Measurements from ENCODE around the gene GNAZ.
"Not testable (repeated sequence)": the region's sequence is repeated elsewhere in the genome, so short reads cannot be mapped to it uniquely, and the experiment has no call there.

GNAZ gene

DNA sequence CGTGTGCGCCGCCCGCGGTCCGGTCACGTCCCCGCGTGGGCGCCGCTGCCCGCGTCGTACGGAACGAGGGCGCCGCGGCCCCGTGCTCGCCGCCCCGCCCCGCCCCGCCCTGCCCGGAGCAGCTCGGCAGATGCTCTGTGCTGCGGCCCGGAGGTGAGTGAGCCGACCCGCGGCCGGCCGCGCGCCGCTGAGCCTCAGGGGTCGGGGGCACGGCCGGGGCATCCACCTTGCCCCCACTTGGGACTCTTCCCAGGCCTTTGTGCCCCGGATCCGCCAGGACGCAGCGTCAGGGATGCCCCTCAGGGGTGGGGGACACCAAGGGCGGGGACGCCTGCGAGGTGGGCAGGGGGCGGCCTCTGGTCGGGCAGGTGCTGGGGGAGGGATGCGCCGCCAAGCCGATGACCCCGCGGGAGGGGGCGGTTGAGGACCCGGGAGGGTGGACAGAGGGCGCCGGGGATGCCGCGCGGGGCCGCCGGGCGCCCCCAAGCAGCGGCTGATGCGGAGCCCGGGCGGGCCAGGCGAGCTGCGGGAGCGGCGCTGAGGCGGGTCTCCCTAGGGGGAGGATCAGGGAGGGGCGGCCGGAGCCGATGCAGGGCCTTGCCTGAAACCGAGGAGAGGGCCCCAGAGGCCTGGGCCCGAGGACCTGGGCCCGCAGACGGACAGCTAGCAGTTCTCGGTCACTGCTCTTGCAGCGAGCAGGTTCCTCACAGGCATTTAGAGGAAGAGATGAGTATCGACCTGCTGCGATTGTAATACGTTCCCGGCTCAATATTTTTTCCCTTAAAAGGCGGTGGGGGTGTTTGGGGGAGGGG, at the start of gene GNAZ:
TSS of gene GNAZ (plus strand) at position 102 of the 812 bp plus-strand sequence. CDS start 25,177 bp downstream, outside the sequence.
- Histone ChIP-seq H3K4me1 (ENCODE audit: insufficient read depth, low read length) (peaks cover 10% of the 10 kb centered on the region), H3K9me3 (ENCODE audit: low read length) (no peaks in the 10 kb centered on the region), H3K27ac (ENCODE audit: low read depth, low read length) (no peak within 1 kb of the TSS), H3K36me3 (ENCODE audit: insufficient read depth, low read length) (no peaks in the 10 kb centered on the region), H3K27me3 (ENCODE audit: control insufficient read depth in 1 of 2, insufficient read depth in 2 of 2, low read length in 2 of 2) (no peaks in the 10 kb centered on the region), H3K4me3 (ENCODE audit: low read depth in 1 of 2, low read length in 2 of 2) (peak within 1 kb of the TSS; percentile 73 to 80), H3K9ac (ENCODE audit: low read length) (no peak within 1 kb of the TSS)

GRCh38 chr22:23020659-23021293, 49.5 kb upstream of the GNAZ start:
- Histone ChIP-seq H3K4me1 (ENCODE audit: insufficient read depth, low read length) (no peaks in the 10 kb centered on the region), H3K27me3 (ENCODE audit: control insufficient read depth in 1 of 2, insufficient read depth in 2 of 2, low read length in 2 of 2) (no peaks in the 10 kb centered on the region), H3K9me3 (ENCODE audit: low read length) (no peaks in the 10 kb centered on the region), H3K27ac (ENCODE audit: low read depth, low read length) (no peak overlapping the region), H3K36me3 (ENCODE audit: insufficient read depth, low read length) (no peaks in the 10 kb centered on the region), H3K9ac (ENCODE audit: low read length) (no peak overlapping the region), H3K4me3 (ENCODE audit: low read depth in 1 of 2, low read length in 2 of 2) (no peak overlapping the region)

- not testable (repeated sequence) for H3K9me3 ChIP-seq (ENCODE audit: low read length); H3K27ac ChIP-seq (ENCODE audit: low read depth, low read length); H3K27me3 ChIP-seq (ENCODE audit: control insufficient read depth in 1 of 2, insufficient read depth in 2 of 2, low read length in 2 of 2); H3K4me1 ChIP-seq (ENCODE audit: insufficient read depth, low read length); H3K4me3 ChIP-seq (ENCODE audit: low read depth in 1 of 2, low read length in 2 of 2); H3K36me3 ChIP-seq (ENCODE audit: insufficient read depth, low read length); H3K9ac ChIP-seq (ENCODE audit: low read length)
Measured at GRCh38 chr22:23021660-23022353, 48.5 kb upstream of the GNAZ start.

DNA sequence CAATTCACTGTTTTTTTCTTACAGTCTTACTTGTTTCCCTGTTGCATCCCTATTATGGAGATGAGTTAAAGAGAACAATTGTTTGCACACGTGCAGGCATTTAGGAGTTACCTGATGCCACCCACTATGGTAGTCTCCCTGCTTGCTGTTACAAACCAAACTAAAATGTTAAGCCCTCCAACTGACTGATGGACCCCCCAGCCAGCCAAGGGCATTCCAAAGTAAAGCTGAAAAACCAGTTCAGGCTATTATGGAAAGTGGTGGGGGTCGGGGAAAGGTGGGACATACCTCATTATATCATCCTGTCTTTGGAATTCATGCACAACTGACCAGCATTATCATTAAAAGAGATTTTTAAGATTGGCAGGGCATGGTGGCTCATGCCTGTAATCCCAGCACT, 47.0 kb upstream of the GNAZ start:
- Histone ChIP-seq H3K27me3 (ENCODE audit: control insufficient read depth in 1 of 2, insufficient read depth in 2 of 2, low read length in 2 of 2) (no peaks in the 10 kb centered on the region), H3K9me3 (ENCODE audit: low read length) (no peaks in the 10 kb centered on the region), H3K27ac (ENCODE audit: low read depth, low read length) (no peak overlapping the region), H3K9ac (ENCODE audit: low read length) (no peak overlapping the region), H3K4me3 (ENCODE audit: low read depth in 1 of 2, low read length in 2 of 2) (no peak overlapping the region), H3K36me3 (ENCODE audit: insufficient read depth, low read length) (no peaks in the 10 kb centered on the region), H3K4me1 (ENCODE audit: insufficient read depth, low read length) (no peaks in the 10 kb centered on the region)

- Histone ChIP-seq H3K27me3 (ENCODE audit: control insufficient read depth in 1 of 2, insufficient read depth in 2 of 2, low read length in 2 of 2) (no peaks in the 10 kb centered on the region), H3K4me1 (ENCODE audit: insufficient read depth, low read length) (no peaks in the 10 kb centered on the region), H3K9ac (ENCODE audit: low read length) (no peak overlapping the region), H3K36me3 (ENCODE audit: insufficient read depth, low read length) (no peaks in the 10 kb centered on the region), H3K9me3 (ENCODE audit: low read length) (no peaks in the 10 kb centered on the region), H3K27ac (ENCODE audit: low read depth, low read length) (no peak overlapping the region), H3K4me3 (ENCODE audit: low read depth in 1 of 2, low read length in 2 of 2) (no peak overlapping the region)
Measured at GRCh38 chr22:23026777-23027176, 43.5 kb upstream of the GNAZ start.

DNA sequence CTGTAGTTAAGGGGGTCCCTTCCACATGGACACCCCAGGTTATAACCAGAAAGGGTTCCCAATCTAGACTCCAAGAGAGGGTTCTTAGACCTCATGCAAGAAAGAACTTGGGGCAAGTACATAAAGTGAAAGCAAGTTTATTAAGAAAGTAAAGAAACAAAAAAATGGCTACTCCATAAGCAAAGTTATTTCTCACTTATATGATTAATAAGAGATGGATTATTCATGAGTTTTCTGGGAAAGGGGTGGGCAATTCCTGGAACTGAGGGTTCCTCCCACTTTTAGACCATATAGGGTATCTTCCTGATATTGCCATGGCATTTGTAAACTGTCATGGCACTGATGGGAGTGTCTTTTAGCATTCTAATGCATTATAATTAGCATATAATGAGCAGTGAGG, 42.5 kb upstream of the GNAZ start:
- H3K4me1 ChIP-seq (ENCODE audit: insufficient read depth, low read length); H3K9me3 ChIP-seq (ENCODE audit: low read length); H3K36me3 ChIP-seq (ENCODE audit: insufficient read depth, low read length); H3K9ac ChIP-seq (ENCODE audit: low read length); H3K27ac ChIP-seq (ENCODE audit: low read depth, low read length); H3K4me3 ChIP-seq (ENCODE audit: low read depth in 1 of 2, low read length in 2 of 2); H3K27me3 ChIP-seq (ENCODE audit: control insufficient read depth in 1 of 2, insufficient read depth in 2 of 2, low read length in 2 of 2): not testable (repeated sequence)

- H3K9me3 ChIP-seq (ENCODE audit: low read length), result no peaks in the 10 kb centered on the region
- no peaks in the 10 kb centered on the region for H3K27me3 ChIP-seq (ENCODE audit: control insufficient read depth in 1 of 2, insufficient read depth in 2 of 2, low read length in 2 of 2)
- no peak overlapping the region for H3K4me3 ChIP-seq (ENCODE audit: low read depth in 1 of 2, low read length in 2 of 2)
- H3K27ac ChIP-seq (ENCODE audit: low read depth, low read length), result no peak overlapping the region
- H3K36me3 ChIP-seq (ENCODE audit: insufficient read depth, low read length), result no peaks in the 10 kb centered on the region
- no peaks in the 10 kb centered on the region for H3K4me1 ChIP-seq (ENCODE audit: insufficient read depth, low read length)
- H3K9ac ChIP-seq (ENCODE audit: low read length), result no peak overlapping the region
Measured at GRCh38 chr22:23029521-23030228, 40.6 kb upstream of the GNAZ start.

DNA sequence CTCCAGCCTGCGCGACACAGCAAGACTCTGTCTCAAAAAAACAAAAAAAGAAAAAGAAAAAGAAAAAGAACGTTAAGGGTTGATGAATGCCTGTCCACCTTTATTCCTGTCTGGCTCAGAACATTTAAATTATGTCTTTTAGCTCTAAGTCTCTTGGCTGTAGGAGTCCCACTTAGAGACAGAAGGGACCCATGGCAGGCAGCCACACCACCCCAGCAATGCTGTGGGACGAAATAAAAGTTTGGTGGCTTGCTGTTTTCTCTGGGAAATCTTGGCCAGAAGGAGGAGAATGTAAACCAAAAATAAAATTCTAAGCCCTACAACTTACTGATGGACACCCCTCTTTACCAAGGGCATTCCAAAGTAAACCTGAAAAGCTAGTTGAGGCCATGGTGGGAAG, 38.9 kb upstream of the GNAZ start:
- H3K27ac ChIP-seq (ENCODE audit: low read depth, low read length), result no peak overlapping the region
- H3K27me3 ChIP-seq (ENCODE audit: control insufficient read depth in 1 of 2, insufficient read depth in 2 of 2, low read length in 2 of 2), result no peaks in the 10 kb centered on the region
- H3K4me1 ChIP-seq (ENCODE audit: insufficient read depth, low read length), result no peaks in the 10 kb centered on the region
- no peaks in the 10 kb centered on the region for H3K36me3 ChIP-seq (ENCODE audit: insufficient read depth, low read length)
- H3K4me3 ChIP-seq (ENCODE audit: low read depth in 1 of 2, low read length in 2 of 2), result no peak overlapping the region
- H3K9ac ChIP-seq (ENCODE audit: low read length), result no peak overlapping the region
- no peaks in the 10 kb centered on the region for H3K9me3 ChIP-seq (ENCODE audit: low read length)

DNA sequence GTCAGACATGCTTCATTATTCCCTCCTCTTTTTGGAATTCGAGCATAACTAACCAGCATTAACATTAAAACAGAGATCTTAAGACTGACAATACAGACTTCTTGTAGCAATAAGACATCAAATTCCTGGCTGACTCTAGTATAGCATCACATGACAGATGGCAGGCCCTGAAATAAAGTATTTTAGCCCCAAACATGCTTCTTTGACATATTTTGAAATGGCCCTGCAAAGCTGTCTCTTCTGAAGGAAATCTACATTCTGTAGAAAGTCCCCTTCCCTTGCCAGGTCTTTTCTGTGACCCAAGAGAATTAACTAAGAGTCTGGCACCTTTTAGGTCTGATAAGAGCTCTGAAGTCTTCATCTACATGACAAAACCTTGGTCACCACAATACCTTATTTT, 38.5 kb upstream of the GNAZ start:
- no peaks in the 10 kb centered on the region for H3K27me3 ChIP-seq (ENCODE audit: control insufficient read depth in 1 of 2, insufficient read depth in 2 of 2, low read length in 2 of 2)
- H3K9me3 ChIP-seq (ENCODE audit: low read length), result no peaks in the 10 kb centered on the region
- H3K4me1 ChIP-seq (ENCODE audit: insufficient read depth, low read length), result no peaks in the 10 kb centered on the region
- no peak overlapping the region for H3K9ac ChIP-seq (ENCODE audit: low read length)
- no peak overlapping the region for H3K27ac ChIP-seq (ENCODE audit: low read depth, low read length)
- H3K4me3 ChIP-seq (ENCODE audit: low read depth in 1 of 2, low read length in 2 of 2), result no peak overlapping the region
- no peaks in the 10 kb centered on the region for H3K36me3 ChIP-seq (ENCODE audit: insufficient read depth, low read length)

- no peaks in the 10 kb centered on the region for H3K36me3 ChIP-seq (ENCODE audit: insufficient read depth, low read length)
- no peak overlapping the region for H3K9ac ChIP-seq (ENCODE audit: low read length)
- H3K9me3 ChIP-seq (ENCODE audit: low read length), result no peaks in the 10 kb centered on the region
- H3K27me3 ChIP-seq (ENCODE audit: control insufficient read depth in 1 of 2, insufficient read depth in 2 of 2, low read length in 2 of 2), result peaks cover 0 to 6% of the 10 kb centered on the region in 2 donors
- no peak overlapping the region for H3K4me3 ChIP-seq (ENCODE audit: low read depth in 1 of 2, low read length in 2 of 2)
- H3K4me1 ChIP-seq (ENCODE audit: insufficient read depth, low read length), result no peaks in the 10 kb centered on the region
- no peak overlapping the region for H3K27ac ChIP-seq (ENCODE audit: low read depth, low read length)
Measured at GRCh38 chr22:23032658-23033057, 37.7 kb upstream of the GNAZ start.

Measured in muscle layer of colon (tissue), 2 donors.